RCC 7860 (cell line): Measurements from ENCODE around the gene TPK1.
"Not testable (repeated sequence)": the region's sequence is repeated elsewhere in the genome, so short reads cannot be mapped to it uniquely, and the experiment has no call there.

Source experiments
- DNase-seq: peaks from one replicate; pipeline ENCODE4 v3.0.0-alpha.2; 2015; ENCODE audit warnings: low spot score
- FAIRE-seq: peaks from 2 replicates; lab custom pipeline; 2012; peaks lifted over from hg19 to GRCh38; lab: Jason Lieb, UNC

The TPK1 gene

GRCh38 chr7:144428431-144428830 is 407.4 kb downstream of the TPK1 start:
- DNase-seq (no peak), FAIRE-seq (no peak)

- FAIRE-seq, DNase-seq: not testable (repeated sequence)
Measured at GRCh38 chr7:144427539-144427938, 408.3 kb downstream of the TPK1 start.

GRCh38 chr7:144418931-144419330 is 416.9 kb downstream of the TPK1 start:
- not testable (repeated sequence) for DNase-seq, FAIRE-seq

- no peak for DNase-seq
- no peak for FAIRE-seq
Measured at GRCh38 chr7:144416341-144416740, 419.5 kb downstream of the TPK1 start.

DNA sequence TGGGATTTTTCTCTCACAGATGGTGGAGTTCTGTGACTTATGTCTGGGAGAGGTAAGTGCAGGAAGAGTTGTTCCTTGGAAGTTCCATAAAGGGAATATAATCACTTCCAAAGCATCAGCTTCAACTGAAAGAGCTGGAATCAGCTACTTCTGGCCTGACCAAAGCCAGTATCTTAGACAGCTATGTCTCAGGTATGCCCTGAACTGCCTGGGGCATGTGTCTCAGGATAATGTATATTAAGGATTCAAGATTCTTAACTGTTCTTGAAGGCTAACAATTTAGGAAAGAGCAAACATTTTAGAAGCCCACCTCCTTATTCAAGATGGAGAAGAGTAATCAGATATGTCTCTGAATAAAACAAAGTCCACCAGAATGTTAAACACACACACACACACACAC is 420.0 kb downstream of the TPK1 start:
- FAIRE-seq (no peak), DNase-seq (no peak)

GRCh38 chr7:144414815-144415214 is 421.0 kb downstream of the TPK1 start:
- no peak for DNase-seq
- FAIRE-seq: no peak

- FAIRE-seq (no peak), DNase-seq (no peak)
Measured at GRCh38 chr7:144410441-144410840, 425.4 kb downstream of the TPK1 start.

DNA sequence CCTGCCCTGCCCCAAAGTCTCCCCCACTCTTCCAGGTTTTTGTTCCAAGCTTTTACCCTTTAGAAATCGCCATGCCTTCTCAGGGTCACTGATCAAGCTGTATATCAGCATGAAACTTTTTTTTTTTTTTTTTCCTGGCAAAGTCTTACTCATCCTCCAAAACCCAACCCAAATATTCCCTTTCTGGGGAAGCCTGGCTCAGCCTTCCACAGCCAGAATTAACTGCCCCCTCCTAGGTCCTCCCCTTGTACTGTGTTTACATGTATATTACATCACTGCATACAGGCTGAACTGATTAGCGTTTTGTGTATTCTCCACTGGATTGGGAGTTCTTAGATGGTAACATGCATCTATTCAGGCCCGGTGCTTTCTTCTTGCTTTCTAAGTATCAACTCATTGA is 427.7 kb downstream of the TPK1 start:
- no peak for FAIRE-seq
- no peak for DNase-seq

DNA sequence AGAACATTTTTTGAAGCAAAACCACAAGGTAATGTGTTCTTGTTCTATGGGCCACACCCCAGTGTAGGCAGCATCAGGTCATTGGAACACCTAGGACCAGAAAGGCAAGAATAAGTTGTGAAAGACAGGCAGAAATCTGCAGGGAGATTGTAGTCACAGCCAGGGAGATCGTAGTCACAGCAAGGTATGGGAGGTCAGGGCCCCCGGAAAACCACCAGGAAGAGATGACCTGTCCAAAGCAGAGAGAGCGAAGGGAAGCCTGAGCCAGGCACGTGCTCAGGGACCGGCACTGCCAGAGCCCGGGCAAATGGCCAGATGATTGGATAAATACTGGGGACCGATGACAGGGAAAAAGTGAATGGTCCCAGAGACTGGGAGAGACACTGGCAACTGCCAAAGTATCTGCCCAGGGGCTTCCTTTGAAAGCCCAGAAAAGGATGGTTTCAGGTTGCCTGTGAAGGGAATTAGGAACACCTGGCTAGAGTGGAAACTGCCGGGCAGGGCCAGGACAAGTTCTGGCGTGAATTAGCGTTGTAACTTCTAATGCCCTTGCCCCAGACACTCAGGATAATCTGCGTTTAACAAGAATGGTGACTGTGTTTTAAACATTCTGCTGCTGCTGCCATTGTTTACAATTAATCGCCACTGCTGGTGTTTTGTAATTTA is 428.5 kb downstream of the TPK1 start:
- FAIRE-seq: no peak
- no peak for DNase-seq

- DNase-seq (no peak), FAIRE-seq (no peak)
Measured at GRCh38 chr7:144404946-144405345, 430.9 kb downstream of the TPK1 start.

- FAIRE-seq (no peak), DNase-seq (no peak)
Measured at GRCh38 chr7:144403649-144404061, 432.2 kb downstream of the TPK1 start, which contains the start of gene NOBOX. TSS of gene NOBOX (minus strand) at chr7:144403693.

DNA sequence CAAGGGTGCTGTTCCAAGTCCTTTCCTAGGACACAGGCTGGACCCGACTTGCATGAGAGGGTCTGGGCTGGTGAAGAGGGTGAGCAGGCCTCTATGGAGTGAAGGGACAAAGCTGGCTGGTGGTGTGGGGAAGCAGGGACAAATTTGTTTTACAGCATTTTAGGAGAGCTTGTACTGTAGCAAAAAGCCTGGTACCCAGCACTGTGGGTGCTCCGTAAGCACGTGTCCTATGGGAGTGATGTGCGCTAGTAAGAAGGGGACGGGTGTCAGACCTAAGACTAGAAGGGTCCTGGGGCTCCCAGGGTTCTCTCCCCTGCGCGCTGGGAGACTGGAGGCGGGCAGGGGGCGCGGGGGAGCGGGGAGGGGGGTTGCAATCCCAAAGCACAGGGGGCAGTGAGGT is 432.8 kb downstream of the TPK1 start:
- no peak for DNase-seq
- no peak for FAIRE-seq
